Measurements from ENCODE around the gene P4HB. TPM values are rescaled to one million over a fixed set of nuclear protein-coding genes. Genes with fewer than 3 reads are reported as not detected.

The P4HB gene
- total RNA-seq, 1 donor from 2014 or later = 259 TPM

GRCh38 chr17:81806461-81807209 lies 53.7 kb downstream of the P4HB start:
- H3K4me3 Mint-ChIP-seq (ENCODE audit: unreplicated experiment) = no peak overlapping the region
- peaks cover 7% of the 10 kb centered on the region for H3K4me1 Mint-ChIP-seq (ENCODE audit: low read depth, unreplicated experiment)
- no peak overlapping the region for H3K27ac Mint-ChIP-seq (ENCODE audit: unreplicated experiment)
- H3K36me3 Mint-ChIP-seq (ENCODE audit: unreplicated experiment) = peaks cover 8% of the 10 kb centered on the region
- H3K27me3 Mint-ChIP-seq (ENCODE audit: unreplicated experiment) = peaks cover 20% of the 10 kb centered on the region
- TF ChIP-seq, protein P1, sequence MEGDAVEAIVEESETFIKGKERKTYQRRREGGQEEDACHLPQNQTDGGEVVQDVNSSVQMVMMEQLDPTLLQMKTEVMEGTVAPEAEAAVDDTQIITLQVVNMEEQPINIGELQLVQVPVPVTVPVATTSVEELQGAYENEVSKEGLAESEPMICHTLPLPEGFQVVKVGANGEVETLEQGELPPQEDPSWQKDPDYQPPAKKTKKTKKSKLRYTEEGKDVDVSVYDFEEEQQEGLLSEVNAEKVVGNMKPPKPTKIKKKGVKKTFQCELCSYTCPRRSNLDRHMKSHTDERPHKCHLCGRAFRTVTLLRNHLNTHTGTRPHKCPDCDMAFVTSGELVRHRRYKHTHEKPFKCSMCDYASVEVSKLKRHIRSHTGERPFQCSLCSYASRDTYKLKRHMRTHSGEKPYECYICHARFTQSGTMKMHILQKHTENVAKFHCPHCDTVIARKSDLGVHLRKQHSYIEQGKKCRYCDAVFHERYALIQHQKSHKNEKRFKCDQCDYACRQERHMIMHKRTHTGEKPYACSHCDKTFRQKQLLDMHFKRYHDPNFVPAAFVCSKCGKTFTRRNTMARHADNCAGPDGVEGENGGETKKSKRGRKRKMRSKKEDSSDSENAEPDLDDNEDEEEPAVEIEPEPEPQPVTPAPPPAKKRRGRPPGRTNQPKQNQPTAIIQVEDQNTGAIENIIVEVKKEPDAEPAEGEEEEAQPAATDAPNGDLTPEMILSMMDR (IDR thresholded peaks at IDR 0.05; ENCODE audit: partially characterized antibody, unreplicated experiment) = no peak
- DNase-seq = no peak
- H3K9me3 Mint-ChIP-seq (ENCODE audit: unreplicated experiment) = peaks cover 9% of the 10 kb centered on the region

GRCh38 chr17:81805707-81806460 lies 54.5 kb downstream of the P4HB start:
- TF ChIP-seq, protein P1 (IDR thresholded peaks at IDR 0.05; ENCODE audit: partially characterized antibody, unreplicated experiment) = no peak
- no peak overlapping the region for H3K4me3 Mint-ChIP-seq (ENCODE audit: unreplicated experiment)
- H3K27ac Mint-ChIP-seq (ENCODE audit: unreplicated experiment) = no peak overlapping the region
- DNase-seq = no peak
- peaks cover 24% of the 10 kb centered on the region for H3K27me3 Mint-ChIP-seq (ENCODE audit: unreplicated experiment)
- H3K36me3 Mint-ChIP-seq (ENCODE audit: unreplicated experiment) = peaks cover 8% of the 10 kb centered on the region
- H3K4me1 Mint-ChIP-seq (ENCODE audit: low read depth, unreplicated experiment) = peaks cover 7% of the 10 kb centered on the region
- peaks cover 9% of the 10 kb centered on the region for H3K9me3 Mint-ChIP-seq (ENCODE audit: unreplicated experiment)

DNA sequence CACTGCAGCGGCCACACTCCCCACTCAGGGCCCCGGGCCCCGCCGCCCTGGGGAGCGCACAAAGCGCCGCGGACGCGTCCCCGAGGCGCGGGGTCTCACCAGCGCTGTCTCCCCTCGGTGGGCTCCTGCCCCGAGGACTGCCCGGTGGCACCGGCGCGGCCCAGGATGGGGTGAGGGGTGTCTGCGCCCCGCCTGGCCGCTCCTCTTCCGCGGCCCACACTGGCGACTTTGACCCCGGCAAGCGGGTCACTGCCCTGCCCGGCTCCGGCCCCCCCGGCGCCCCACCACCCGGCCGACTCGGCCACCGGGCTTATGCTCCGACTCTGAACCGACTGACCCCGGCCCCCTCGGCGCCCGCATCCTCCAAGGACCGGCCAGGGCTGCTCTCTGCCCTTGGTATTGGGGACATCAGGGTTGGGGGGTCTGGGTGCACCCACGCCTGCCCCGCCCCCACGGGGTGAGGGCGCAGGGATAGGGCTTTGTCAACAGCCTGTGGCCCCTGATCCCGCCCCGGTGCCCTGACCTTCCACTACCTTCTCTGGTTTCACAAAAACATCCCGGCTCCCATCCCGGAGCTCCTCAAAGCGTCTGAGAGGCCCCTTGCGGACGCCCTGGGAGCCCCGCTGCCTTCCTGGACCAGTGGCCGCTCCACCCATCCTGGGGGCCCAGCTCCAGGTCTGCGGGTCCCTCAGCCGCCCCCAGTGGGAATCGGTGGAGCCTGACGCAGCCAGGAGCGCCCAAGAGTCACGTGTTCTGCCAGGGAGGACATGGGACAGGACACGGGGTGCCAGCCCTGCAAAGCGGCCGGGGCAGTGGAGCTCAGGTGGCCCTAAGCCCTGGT lies 55.6 kb downstream of the P4HB start:
- TF ChIP-seq, protein P1 (IDR thresholded peaks at IDR 0.05; ENCODE audit: partially characterized antibody, unreplicated experiment) = no peak
- Mint-ChIP-seq H3K4me3 (ENCODE audit: unreplicated experiment) (no peak overlapping the region), H3K36me3 (ENCODE audit: unreplicated experiment) (peaks cover 12% of the 10 kb centered on the region), H3K4me1 (ENCODE audit: low read depth, unreplicated experiment) (peaks cover 7% of the 10 kb centered on the region), H3K9me3 (ENCODE audit: unreplicated experiment) (peaks cover 11% of the 10 kb centered on the region), H3K27ac (ENCODE audit: unreplicated experiment) (no peak overlapping the region), H3K27me3 (ENCODE audit: unreplicated experiment) (peaks cover 25% of the 10 kb centered on the region)
- DNase-seq = no peak

DNA sequence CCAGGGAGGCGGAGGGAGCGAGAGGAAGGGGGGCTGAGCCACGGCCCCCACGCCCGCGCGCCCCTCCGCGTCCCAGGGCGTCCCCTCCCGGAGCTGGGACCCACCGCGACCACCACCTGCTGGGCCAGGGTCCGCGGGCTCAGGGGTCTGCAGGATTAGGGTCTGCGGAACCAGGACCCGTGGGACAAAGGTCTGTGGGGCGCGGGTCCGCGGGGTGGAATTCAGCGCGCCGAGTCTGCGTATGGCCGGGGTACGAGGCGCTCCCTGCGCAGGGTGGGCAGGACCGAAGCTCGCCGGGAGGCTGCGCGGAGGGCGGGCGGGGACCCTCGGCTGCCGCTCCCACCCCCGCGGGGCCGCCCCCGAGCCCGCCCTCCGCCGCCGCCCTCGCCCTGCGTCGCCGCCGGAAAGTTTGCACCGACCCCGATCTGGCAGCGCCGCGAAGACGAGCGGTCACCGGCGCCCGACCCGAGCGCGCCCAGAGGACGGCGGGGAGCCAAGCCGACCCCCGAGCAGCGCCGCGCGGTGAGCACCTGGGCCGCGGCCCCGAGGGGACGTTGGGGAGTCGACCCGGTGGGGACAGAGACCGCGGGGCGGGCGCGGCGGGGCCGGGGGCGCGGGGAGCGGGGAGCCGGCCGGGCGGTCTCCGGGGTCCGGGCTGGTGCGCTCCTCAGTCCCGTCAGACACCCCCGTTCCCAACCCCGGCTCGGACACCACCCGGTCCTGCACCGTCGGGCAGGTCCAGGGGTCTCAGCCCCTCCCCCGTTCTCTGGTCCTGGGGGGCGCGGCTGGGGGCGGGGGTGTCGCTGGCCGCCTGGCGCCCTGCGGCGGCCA lies 56.4 kb downstream of the P4HB start, which contains the start of gene GCGR:
GCGR (plus strand) TSS at position 423 of the 831 bp plus-strand sequence. CDS start 4,869 bp downstream, outside the sequence.
- H3K4me3 Mint-ChIP-seq (ENCODE audit: unreplicated experiment) = no peak within 1 kb of the TSS
- peaks cover 8% of the 10 kb centered on the region for H3K36me3 Mint-ChIP-seq (ENCODE audit: unreplicated experiment)
- H3K27me3 Mint-ChIP-seq (ENCODE audit: unreplicated experiment) = peaks cover 19% of the 10 kb centered on the region
- DNase-seq = no peak
- TF ChIP-seq, protein P1 (IDR thresholded peaks at IDR 0.05; ENCODE audit: partially characterized antibody, unreplicated experiment) = no peak
- H3K4me1 Mint-ChIP-seq (ENCODE audit: low read depth, unreplicated experiment) = peaks cover under 1% of the 10 kb centered on the region
- no peak within 1 kb of the TSS for H3K27ac Mint-ChIP-seq (ENCODE audit: unreplicated experiment)
- peaks cover 6% of the 10 kb centered on the region for H3K9me3 Mint-ChIP-seq (ENCODE audit: unreplicated experiment)

All from glutamatergic neuron (in vitro differentiated cells).